ENCODE measurements around the gene ADGRB3. TPM values are rescaled to one million over a fixed set of nuclear protein-coding genes. Genes with fewer than 3 reads are reported as not detected.
"Not testable (repeated sequence)": the region's sequence is repeated elsewhere in the genome, so short reads cannot be mapped to it uniquely, and the experiment has no call there.

ADGRB3 gene
- total RNA-seq, 1 experiment from 2014 or later, result not detected

DNA sequence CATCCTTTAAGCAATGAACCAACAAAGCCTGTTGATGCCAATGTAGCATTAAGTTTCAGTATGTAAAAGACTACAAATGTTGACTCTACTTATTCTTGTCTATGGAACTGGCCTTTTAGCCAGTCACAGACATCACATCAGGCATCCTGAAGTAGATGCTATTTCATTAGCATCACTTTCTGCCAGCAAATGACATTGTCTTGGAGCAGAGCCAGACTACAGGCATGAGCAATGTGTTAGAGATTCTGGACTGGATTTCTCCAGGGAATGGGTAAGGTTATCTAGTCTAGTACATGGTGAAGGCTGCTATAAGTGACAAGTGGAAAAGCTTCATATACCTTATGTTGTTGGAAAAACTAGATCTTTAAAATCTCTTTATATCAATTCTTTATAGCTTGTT is 142.9 kb downstream of the ADGRB3 start:
- no peak for DNase-seq (ENCODE audit: low read depth in 1 of 2, low spot score in 2 of 2)
- Histone ChIP-seq H3K36me3 (no peaks in the 10 kb centered on the region), H3K4me3 (no peak overlapping the region), H3K9me3 (replicated peaks) (no peaks in the 10 kb centered on the region), H3K27me3 (replicated peaks) (no peaks in the 10 kb centered on the region), H3K27ac (no peak overlapping the region), H3K4me1 (replicated peaks) (no peaks in the 10 kb centered on the region)

DNA sequence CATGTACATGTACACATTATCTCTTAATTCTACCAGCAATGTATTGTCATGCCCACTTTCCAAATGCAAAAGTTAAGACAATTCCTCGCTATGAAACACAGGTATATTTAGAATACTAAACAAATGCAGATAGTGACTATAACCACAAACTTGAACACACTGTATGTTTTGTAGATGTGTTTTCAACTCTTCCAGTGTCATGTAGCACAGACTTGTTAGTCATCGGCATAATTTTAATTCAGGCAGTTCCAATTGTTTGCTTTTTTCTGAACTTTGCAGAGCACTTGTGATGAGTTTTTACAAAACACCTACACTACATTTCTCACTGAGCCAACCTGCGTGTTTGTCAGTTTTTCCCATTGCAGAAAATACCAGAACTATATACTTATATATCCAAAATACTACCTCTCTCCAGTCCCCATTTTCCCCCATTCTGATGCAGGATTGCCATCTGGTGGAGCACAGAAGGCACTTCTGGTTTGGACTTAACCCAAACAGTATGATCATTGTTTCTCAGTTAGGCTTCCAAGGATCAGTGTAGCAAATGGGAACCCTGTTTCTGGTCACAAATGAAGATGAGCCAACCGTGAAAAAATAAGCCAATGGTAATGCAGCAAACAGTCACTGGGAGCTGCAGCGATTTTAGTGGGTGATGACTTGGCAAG is 143.4 kb downstream of the ADGRB3 start:
- Histone ChIP-seq H3K4me3 (no peak overlapping the region), H3K36me3 (no peaks in the 10 kb centered on the region), H3K4me1 (replicated peaks) (no peaks in the 10 kb centered on the region), H3K27ac (no peak overlapping the region), H3K9me3 (replicated peaks) (no peaks in the 10 kb centered on the region), H3K27me3 (replicated peaks) (no peaks in the 10 kb centered on the region)
- no peak for DNase-seq (ENCODE audit: low read depth in 1 of 2, low spot score in 2 of 2)

DNA sequence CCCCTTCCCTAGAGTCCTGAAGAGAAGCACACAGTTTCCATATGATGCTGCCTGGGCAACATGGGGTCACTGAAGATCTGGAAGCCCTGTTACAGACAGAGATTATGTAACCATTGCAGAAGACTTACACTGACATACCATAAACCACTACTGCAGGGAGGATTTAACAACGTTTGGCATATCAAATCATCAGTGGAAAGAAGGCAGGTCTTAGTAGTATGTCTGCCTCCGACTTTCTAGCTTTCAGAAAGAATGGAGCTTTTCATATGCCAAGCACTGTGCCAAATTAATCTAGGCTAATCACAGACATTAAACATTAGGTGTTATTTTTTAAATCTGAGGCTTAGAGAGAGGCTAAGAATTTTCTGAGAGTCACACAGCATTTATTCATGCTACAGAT is 144.3 kb downstream of the ADGRB3 start:
- Histone ChIP-seq H3K27me3 (replicated peaks) (no peaks in the 10 kb centered on the region), H3K4me1 (replicated peaks) (no peaks in the 10 kb centered on the region), H3K27ac (no peak overlapping the region), H3K4me3 (no peak overlapping the region), H3K9me3 (replicated peaks) (no peaks in the 10 kb centered on the region), H3K36me3 (no peaks in the 10 kb centered on the region)
- DNase-seq (ENCODE audit: low read depth in 1 of 2, low spot score in 2 of 2), result no peak

DNA sequence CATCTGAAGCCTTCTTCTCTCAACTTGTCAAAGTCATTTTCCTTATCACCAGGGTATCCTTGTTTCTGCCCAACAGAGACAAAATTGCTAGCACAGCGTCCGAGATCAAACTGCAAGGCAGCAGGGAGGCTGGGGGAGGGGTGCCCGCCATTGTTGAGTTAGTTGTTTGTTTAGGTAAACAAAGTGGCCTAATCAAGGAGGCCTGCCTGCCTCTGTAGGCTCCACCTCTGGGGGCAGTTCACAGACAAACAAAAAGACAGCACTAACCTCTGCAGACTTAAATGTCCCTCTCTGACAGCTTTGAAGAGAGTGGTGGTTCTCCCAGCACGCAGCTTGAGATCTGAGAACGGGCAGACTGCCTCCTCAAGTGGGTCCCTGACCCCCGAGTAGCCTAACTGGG is 155.0 kb downstream of the ADGRB3 start:
- H3K27me3 ChIP-seq (replicated peaks); H3K4me3 ChIP-seq; H3K27ac ChIP-seq; DNase-seq (ENCODE audit: low read depth in 1 of 2, low spot score in 2 of 2); H3K36me3 ChIP-seq; H3K4me1 ChIP-seq (replicated peaks); H3K9me3 ChIP-seq (replicated peaks): not testable (repeated sequence)

DNA sequence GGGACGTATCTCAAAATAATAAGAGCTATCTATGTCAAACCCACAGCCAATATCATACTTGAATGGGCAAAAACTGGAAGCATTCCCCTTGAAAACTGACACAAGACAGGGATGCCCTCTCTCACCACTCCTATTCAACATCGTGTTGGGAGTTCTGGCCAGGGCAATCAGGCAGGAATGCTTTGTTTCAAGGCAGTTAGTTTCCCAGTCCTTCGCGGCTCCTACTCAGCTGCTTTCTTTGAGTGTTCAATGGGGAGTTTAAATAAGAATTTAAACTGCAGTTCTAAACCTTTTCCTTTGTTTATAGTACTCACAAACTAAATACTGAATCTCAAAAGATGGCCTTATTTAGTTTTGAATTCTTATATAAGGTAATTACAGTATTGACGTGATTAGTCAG is 179.9 kb downstream of the ADGRB3 start:
- not testable (repeated sequence) for H3K27me3 ChIP-seq (replicated peaks); H3K4me3 ChIP-seq

DNA sequence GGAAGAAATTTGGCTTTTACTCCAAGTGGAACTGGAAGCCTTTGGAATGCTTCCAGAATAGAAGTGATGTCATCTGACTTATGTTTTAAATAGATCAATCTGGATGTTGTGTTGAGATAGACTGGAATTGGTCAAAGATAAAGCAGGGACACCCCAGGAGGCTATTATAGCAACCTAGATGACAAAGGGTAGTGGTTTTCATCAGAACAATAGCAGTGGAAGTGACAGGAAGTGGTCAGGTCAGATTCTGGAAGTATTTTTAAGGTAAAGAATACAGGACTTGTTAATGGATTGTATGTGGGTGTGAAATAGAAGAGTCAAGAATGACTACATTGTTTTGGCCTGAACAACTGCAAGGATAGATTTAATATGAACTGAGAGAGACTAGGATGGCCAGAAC is 191.4 kb downstream of the ADGRB3 start:
- Histone ChIP-seq H3K4me3 (no peak overlapping the region), H3K27ac (no peak overlapping the region), H3K9me3 (replicated peaks) (no peaks in the 10 kb centered on the region), H3K36me3 (no peaks in the 10 kb centered on the region), H3K27me3 (replicated peaks) (no peaks in the 10 kb centered on the region), H3K4me1 (replicated peaks) (no peaks in the 10 kb centered on the region)
- DNase-seq (ENCODE audit: low read depth in 1 of 2, low spot score in 2 of 2), result no peak

More for the DNA sequence above, 179.9 kb downstream of the ADGRB3 start:
- H3K27ac ChIP-seq; H3K4me1 ChIP-seq (replicated peaks); DNase-seq (ENCODE audit: low read depth in 1 of 2, low spot score in 2 of 2); H3K36me3 ChIP-seq; H3K9me3 ChIP-seq (replicated peaks): not testable (repeated sequence)

DNA sequence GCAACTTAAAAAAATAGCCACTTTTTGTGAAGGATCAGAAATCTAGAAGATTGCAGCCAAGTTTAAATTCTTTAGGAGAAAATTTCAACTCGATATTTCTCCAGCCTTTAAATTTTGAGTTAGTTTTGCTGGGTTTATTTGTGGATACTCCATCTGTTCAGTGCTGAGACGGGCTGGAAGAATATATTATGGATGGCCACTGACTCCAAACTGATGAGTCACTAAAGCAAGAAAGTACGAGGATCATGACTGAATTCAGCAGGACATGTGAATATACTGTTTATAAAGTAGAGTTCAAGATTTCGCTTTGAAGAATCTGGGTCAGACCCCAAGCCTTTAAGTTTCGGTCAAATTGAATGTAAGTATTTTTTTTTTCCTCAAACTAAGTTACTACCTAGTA is 199.5 kb downstream of the ADGRB3 start:
- Histone ChIP-seq H3K27ac (no peak overlapping the region), H3K4me3 (no peak overlapping the region), H3K36me3 (no peaks in the 10 kb centered on the region), H3K27me3 (replicated peaks) (no peaks in the 10 kb centered on the region), H3K9me3 (replicated peaks) (no peaks in the 10 kb centered on the region), H3K4me1 (replicated peaks) (no peaks in the 10 kb centered on the region)
- no peak for DNase-seq (ENCODE audit: low read depth in 1 of 2, low spot score in 2 of 2)

DNA sequence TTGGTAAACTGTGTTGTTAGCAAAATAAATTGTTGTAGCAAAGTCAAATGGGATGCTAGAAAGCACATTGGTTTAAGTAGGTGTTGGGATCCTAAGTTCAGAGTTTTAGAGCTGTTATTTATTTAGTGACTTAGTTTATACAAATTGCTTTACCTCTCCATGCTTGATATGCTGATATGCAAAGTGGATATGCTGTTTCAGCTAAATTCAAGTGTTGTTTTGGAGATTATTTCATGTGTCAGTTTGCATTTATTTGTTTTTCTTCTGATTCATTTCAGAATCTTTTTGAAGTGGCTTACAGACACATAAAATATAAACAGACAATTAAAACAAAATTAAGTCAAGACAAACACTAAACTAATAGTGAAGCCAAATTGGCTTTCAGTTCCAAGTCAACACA is 203.5 kb downstream of the ADGRB3 start:
- Histone ChIP-seq H3K4me3 (no peak overlapping the region), H3K27ac (no peak overlapping the region), H3K36me3 (no peaks in the 10 kb centered on the region), H3K4me1 (replicated peaks) (no peaks in the 10 kb centered on the region), H3K27me3 (replicated peaks) (no peaks in the 10 kb centered on the region), H3K9me3 (replicated peaks) (no peaks in the 10 kb centered on the region)
- DNase-seq (ENCODE audit: low read depth in 1 of 2, low spot score in 2 of 2), result no peak

DNA sequence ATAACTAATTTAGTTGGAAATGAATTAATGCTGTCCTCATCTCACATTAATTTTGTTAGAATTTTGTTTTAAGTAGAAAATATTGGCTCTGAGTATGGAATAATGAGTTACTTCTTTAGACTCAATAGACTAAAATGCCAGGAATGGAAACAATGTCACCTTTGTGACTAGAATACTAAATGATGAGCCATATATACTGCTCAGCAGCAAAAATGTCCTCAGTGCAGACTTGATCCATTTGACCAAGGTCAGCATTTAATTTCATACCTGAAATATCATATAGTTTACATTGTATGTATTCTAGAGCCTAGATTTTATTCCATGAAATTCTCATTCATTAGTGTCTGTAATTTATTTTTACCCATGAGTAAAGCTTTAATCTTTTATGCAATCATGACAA is 217.7 kb downstream of the ADGRB3 start:
- no peaks in the 10 kb centered on the region for H3K36me3 ChIP-seq
- H3K4me3 ChIP-seq, result no peak overlapping the region
- DNase-seq (ENCODE audit: low read depth in 1 of 2, low spot score in 2 of 2), result no peak
- no peaks in the 10 kb centered on the region for H3K4me1 ChIP-seq (replicated peaks)
- no peaks in the 10 kb centered on the region; the same call in 1 of the 2 replicates for H3K9me3 ChIP-seq (replicated peaks)
- H3K27ac ChIP-seq, result no peak overlapping the region
- no peaks in the 10 kb centered on the region for H3K27me3 ChIP-seq (replicated peaks)

DNA sequence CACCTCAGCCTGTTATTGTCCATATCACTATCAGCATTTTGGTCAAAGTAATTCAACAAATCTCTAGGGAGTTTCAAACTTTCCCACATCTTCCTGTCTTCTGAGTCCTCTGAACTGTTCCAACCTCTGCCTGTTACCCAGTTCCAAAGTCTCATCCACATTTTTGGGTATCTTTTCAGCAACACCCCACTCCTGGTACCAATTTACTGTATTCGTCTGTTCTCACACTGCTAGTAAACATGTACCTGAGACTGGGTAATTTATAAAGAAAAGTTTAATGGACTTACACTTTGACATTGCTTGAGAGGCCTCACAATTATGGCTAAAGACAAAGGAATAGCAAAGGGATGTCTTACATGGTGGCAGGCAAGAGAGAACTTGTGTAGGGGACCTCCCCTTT is 224.2 kb downstream of the ADGRB3 start:
- H3K4me1 ChIP-seq (replicated peaks), result no peaks in the 10 kb centered on the region
- H3K9me3 ChIP-seq (replicated peaks), result no peaks in the 10 kb centered on the region; the same call in none of the 2 replicates
- no peak overlapping the region for H3K4me3 ChIP-seq
- H3K36me3 ChIP-seq, result no peaks in the 10 kb centered on the region
- no peak for DNase-seq (ENCODE audit: low read depth in 1 of 2, low spot score in 2 of 2)
- no peak overlapping the region for H3K27ac ChIP-seq
- H3K27me3 ChIP-seq (replicated peaks), result no peaks in the 10 kb centered on the region

DNA sequence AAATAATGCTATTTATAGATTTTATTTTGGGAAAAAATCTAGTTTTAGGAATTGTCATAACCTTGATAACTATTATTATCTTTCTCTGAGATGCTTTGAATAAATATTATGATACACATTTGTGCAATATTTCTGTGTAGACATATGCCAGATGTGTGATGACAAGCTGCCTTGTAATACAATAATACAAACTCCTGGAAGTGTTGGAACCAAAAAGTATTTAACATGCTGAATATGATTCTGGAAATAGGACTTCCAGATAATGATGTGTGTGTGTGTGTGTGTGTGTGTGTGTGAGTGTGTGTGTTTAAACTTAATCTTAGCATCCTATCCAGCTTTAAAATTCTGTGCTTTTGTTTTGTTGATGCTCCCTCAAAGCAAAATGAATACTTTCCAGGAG is 233.6 kb downstream of the ADGRB3 start:
- Histone ChIP-seq H3K27me3 (replicated peaks) (no peaks in the 10 kb centered on the region), H3K36me3 (no peaks in the 10 kb centered on the region), H3K27ac (no peak overlapping the region), H3K4me3 (no peak overlapping the region), H3K9me3 (replicated peaks) (no peaks in the 10 kb centered on the region), H3K4me1 (replicated peaks) (no peaks in the 10 kb centered on the region)
- DNase-seq (ENCODE audit: low read depth in 1 of 2, low spot score in 2 of 2), result no peak

DNA sequence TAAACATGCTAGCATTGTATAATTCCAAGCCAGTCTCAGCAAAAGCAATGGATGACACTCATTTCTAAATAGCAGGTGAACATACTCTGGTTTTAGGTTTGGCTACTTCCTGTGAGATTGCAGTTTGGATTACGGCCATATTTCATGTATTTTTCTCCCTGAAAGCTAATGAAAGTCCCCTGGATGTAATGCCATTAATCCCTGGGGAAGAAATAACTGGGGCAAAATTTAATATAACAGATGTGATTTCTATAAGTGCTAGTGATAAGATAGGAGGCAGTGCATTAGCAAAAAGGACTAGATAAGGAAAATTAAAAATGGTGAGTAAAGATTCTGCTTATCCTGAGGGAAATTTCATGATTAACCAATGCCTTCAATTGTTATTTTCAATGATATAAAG is 238.2 kb downstream of the ADGRB3 start:
- Histone ChIP-seq H3K36me3 (no peaks in the 10 kb centered on the region), H3K27ac (no peak overlapping the region), H3K4me3 (no peak overlapping the region), H3K27me3 (replicated peaks) (no peaks in the 10 kb centered on the region), H3K9me3 (replicated peaks) (no peaks in the 10 kb centered on the region), H3K4me1 (replicated peaks) (no peaks in the 10 kb centered on the region)
- DNase-seq (ENCODE audit: low read depth in 1 of 2, low spot score in 2 of 2), result no peak

DNA sequence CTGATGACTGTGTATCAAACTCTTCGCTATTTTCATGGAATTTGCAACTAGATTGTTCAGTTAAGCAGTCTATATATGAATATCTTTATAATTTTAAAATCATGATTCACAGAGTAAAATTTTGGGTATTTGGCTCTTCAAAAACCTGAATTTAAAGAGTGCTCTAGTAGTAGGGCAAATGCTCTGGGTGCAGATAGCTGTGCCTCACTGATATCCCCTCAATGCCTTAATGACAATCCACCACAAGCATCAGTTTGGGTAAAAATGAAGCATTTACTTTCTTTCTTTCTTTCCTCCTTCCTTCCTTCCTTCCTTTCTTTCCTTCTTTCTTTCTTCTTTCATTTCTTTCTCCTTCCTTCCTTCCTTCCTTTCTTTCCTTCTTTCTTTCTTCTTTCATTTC is 239.7 kb downstream of the ADGRB3 start:
- H3K27me3 ChIP-seq (replicated peaks), result no peaks in the 10 kb centered on the region
- H3K4me3 ChIP-seq, result no peak overlapping the region
- no peak overlapping the region for H3K27ac ChIP-seq
- no peaks in the 10 kb centered on the region for H3K36me3 ChIP-seq
- no peak for DNase-seq (ENCODE audit: low read depth in 1 of 2, low spot score in 2 of 2)
- no peaks in the 10 kb centered on the region for H3K4me1 ChIP-seq (replicated peaks)
- no peaks in the 10 kb centered on the region for H3K9me3 ChIP-seq (replicated peaks)

DNA sequence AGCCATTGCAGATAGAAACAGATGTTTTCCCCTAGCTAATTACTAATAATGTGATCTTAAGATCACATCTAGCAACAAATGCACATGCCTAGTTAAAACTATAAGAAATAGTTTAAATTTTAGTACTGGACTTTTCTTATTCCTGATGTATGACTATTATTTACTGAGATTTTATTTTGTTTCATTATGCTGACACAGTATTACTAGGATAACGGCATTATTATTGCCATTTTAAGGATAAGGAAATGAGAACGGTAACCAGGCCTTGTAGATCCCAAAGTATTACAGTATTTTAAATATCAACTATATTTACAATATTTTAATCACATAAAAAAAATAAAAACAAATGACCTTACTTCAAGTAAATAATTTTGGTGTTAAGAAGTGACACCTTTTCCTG is 240.3 kb downstream of the ADGRB3 start:
- no peak for DNase-seq (ENCODE audit: low read depth in 1 of 2, low spot score in 2 of 2)
- Histone ChIP-seq H3K36me3 (no peaks in the 10 kb centered on the region), H3K27ac (no peak overlapping the region), H3K4me1 (replicated peaks) (no peaks in the 10 kb centered on the region), H3K9me3 (replicated peaks) (no peaks in the 10 kb centered on the region), H3K4me3 (no peak overlapping the region), H3K27me3 (replicated peaks) (no peaks in the 10 kb centered on the region)

DNA sequence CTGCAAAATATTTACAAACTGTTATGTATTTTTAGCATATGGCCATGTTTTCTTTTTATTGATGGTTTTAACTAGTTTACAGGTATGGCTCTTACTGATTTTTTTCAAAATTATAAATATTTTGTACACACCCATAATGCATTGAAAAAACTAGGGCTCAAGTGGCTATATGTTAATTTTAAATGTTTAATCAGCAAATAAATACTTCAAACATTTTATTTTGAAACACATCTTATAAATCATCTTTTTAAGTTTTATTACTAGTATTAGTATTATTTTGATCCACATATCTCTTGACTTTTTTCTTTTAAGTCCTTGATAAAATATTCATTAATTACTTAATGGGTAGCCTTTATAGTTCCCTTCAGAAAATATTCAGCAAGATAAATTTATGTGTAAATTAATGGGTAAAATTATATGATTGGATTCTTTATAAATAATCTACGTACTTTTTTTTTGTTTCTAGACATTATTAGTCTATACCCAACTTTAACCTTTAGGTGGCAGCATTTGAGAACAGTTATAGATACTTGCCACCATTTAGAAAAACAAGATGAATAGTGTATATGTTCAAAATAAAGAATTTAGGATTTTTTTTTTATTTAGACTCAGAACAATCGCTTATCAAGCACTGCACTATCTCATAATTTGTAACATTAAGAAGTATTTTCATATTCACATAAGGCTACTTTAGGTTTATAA is 241.9 kb downstream of the ADGRB3 start:
- Histone ChIP-seq H3K27me3 (replicated peaks) (no peaks in the 10 kb centered on the region), H3K27ac (no peak overlapping the region), H3K4me3 (no peak overlapping the region), H3K9me3 (replicated peaks) (no peaks in the 10 kb centered on the region), H3K36me3 (no peaks in the 10 kb centered on the region), H3K4me1 (replicated peaks) (no peaks in the 10 kb centered on the region)
- DNase-seq (ENCODE audit: low read depth in 1 of 2, low spot score in 2 of 2), result no peak
